OCI-LY3 (cell line): Measurements from ENCODE around the gene VAT1.

Source experiments
- H2AFZ ChIP-seq: fragments of 200-600, 300-600 bp; shearing (Covaris generic); 2 replicates; pipeline ENCODE4 v1.6.0; 2014; ENCODE audit warnings: antibody characterized with exemption, low read depth, low read length
- H3K27ac ChIP-seq: fragments of 200-600, 300-600 bp; sonication (generic); 2 replicates; pipeline ENCODE4 v1.5.1; 2014; ENCODE audit warnings: mild to moderate bottlenecking, low read length, moderate library complexity, mixed read lengths
- H3K27me3 ChIP-seq: fragments of 200-600, 300-600 bp; sonication (generic); 2 replicates; pipeline ENCODE4 v1.6.1; 2014; ENCODE audit warnings: low read depth, low read length, mixed read lengths
- H3K36me3 ChIP-seq: fragments of 200-600, 300-600 bp; sonication (generic); replicated peaks from 2 replicates; pipeline ENCODE3; 2014; ENCODE audit warnings: low read depth, low read length, mixed read lengths
- H3K4me1 ChIP-seq: fragments of 300-600, 200-600 bp; sonication (generic); 2 replicates; pipeline ENCODE4 v1.6.1; 2014; ENCODE audit warnings: low read length, mixed read lengths
- H3K4me2 ChIP-seq: fragments of 200-600, 300-600 bp; sonication (generic); 2 replicates; pipeline ENCODE4 v1.6.1; 2014; ENCODE audit warnings: low read length, mixed read lengths
- H3K4me3 ChIP-seq: fragments of 300-600, 200-600 bp; sonication (generic); 2 replicates; pipeline ENCODE4 v1.5.1; 2014; ENCODE audit warnings: antibody characterized with exemption, mild to moderate bottlenecking, low read length, moderate library complexity
- H3K79me2 ChIP-seq: fragments of 300-600, 200-600 bp; shearing (Covaris generic); 2 replicates; pipeline ENCODE4 v1.6.1; 2014; ENCODE audit warnings: mild to moderate bottlenecking, low read length, mixed read lengths
- H3K9ac ChIP-seq: fragments of 300-600, 200-600 bp; shearing (Covaris generic); 2 replicates; pipeline ENCODE4 v1.6.0; 2014; ENCODE audit warnings: mild to moderate bottlenecking, low read length, moderate library complexity
- H3K9me3 ChIP-seq: fragments of 200-600, 300-600 bp; shearing (Covaris generic); 2 replicates; pipeline ENCODE4 v1.6.1; 2014; ENCODE audit warnings: low read length, mixed read lengths; ENCODE audit not compliant: insufficient read depth
- H4K20me1 ChIP-seq: fragments of 200-600, 300-600 bp; sonication (generic); 2 replicates; pipeline ENCODE4 v1.6.1; 2016; ENCODE audit warnings: low read length, mixed read lengths; ENCODE audit not compliant: insufficient read depth
- CTCF ChIP-seq: fragments of 200-600, 300-600 bp; sonication (generic); IDR thresholded peaks from 2 replicates; pipeline ENCODE4 v1.5.1; 2014; ENCODE audit warnings: antibody characterized with exemption, low read length, low read depth
- EZH2phosphoT487 ChIP-seq: fragments of 200-600 bp; shearing (Covaris generic); IDR thresholded peaks from 2 replicates; pipeline ENCODE4 v1.6.1; 2018; ENCODE audit warnings: antibody characterized with exemption, mixed run types, low read depth

The VAT1 gene

GRCh38 chr17:43015579-43015978 lies 6.6 kb downstream of the VAT1 start:
- no peak overlapping the region for H2AFZ ChIP-seq
- H3K36me3 ChIP-seq = no peaks in the 10 kb centered on the region
- no peaks in the 10 kb centered on the region for H4K20me1 ChIP-seq
- no peak overlapping the region for H3K27ac ChIP-seq
- H3K4me2 ChIP-seq = no peak overlapping the region
- no peaks in the 10 kb centered on the region for H3K9me3 ChIP-seq
- no peak overlapping the region for H3K4me3 ChIP-seq
- H3K79me2 ChIP-seq = no peaks in the 10 kb centered on the region
- no peaks in the 10 kb centered on the region for H3K27me3 ChIP-seq
- no peak for TF ChIP-seq CTCF
- TF ChIP-seq EZH2phosphoT487 = no peak
- H3K9ac ChIP-seq = no peak overlapping the region
- no peaks in the 10 kb centered on the region for H3K4me1 ChIP-seq

DNA sequence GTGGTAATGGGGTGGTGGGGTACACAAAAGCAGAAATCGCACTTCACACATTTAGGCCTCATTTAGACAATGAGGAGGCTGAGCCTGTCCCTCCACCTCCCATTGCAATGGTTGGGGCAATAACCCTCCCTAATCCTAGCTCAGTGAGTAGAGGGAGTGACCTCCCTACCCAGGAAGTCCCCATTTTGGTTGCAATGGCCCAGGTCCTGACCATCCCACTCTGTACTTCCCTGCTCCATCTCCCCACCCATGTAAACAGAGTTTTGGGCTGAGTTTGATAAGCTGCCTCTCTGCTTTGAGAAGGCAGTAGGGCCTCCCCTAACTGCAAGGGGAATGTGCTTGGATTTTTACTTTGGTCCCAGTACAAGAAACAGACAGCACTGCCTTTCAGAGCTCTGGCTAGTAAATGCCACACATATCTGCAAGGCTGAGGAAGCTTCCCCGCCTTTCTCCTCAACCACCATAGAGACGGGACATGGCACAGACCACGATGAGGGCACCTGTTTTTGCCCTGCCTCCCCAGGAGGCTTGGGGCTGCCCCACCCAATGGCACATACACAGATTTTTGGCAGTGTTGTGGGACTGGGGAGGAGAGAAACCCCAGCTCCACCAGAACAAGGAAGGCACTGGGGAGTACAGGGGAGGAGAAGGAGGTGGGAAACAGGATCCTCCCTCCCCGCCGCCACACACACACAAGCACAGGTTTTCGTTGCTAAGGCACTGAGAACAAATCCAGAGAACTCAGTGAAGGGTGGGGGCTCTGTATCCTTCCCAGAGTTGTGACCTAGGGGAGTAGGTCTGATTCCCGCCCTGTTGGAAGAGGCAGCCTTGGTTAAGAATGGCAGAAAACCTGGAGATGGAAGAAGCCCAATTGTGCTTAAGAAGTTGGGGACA lies 7.3 kb downstream of the VAT1 start:
- Histone ChIP-seq H4K20me1 (no peaks in the 10 kb centered on the region), H3K9me3 (no peaks in the 10 kb centered on the region), H3K4me1 (no peaks in the 10 kb centered on the region), H3K9ac (no peak overlapping the region), H3K36me3 (no peaks in the 10 kb centered on the region), H2AFZ (no peak overlapping the region), H3K79me2 (no peaks in the 10 kb centered on the region), H3K4me2 (no peak overlapping the region), H3K27ac (no peak overlapping the region), H3K27me3 (no peaks in the 10 kb centered on the region), H3K4me3 (no peak overlapping the region)
- TF ChIP-seq CTCF = no peak

DNA sequence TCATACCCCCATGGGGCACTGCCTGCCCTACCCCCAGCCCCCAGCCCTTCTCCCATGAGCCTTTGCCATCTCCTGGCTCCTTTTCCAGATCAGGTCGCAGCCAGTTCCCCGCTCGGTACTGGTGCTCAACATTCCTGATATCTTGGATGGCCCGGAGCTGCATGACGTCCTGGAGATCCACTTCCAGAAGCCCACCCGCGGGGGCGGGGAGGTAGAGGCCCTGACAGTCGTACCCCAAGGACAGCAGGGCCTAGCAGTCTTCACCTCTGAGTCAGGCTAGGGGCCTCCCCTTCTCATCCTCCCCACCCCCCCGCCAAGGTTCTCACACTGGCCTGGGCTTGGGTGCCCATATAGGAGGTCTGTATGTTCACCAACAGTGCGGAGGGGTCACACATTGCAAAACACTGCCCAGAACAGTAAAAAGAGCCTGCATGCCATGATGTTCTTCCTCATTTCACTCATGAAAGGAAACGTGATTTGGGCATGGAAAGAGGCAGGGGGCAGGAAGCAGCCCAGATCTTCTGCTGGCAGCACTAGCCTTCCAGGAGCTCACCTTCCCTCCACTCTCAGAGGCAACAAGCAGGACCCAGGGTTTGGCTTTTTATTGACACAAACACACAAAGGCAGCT lies 8.1 kb downstream of the VAT1 start:
- H3K36me3 ChIP-seq = no peaks in the 10 kb centered on the region
- no peak overlapping the region for H3K9ac ChIP-seq
- H2AFZ ChIP-seq = no peak overlapping the region
- no peak overlapping the region for H3K4me2 ChIP-seq
- H3K4me1 ChIP-seq = no peaks in the 10 kb centered on the region
- H4K20me1 ChIP-seq = no peaks in the 10 kb centered on the region
- no peaks in the 10 kb centered on the region for H3K79me2 ChIP-seq
- no peaks in the 10 kb centered on the region for H3K27me3 ChIP-seq
- no peaks in the 10 kb centered on the region for H3K9me3 ChIP-seq
- no peak for TF ChIP-seq CTCF
- TF ChIP-seq EZH2phosphoT487 = no peak
- H3K4me3 ChIP-seq = no peak overlapping the region
- H3K27ac ChIP-seq = no peak overlapping the region

DNA sequence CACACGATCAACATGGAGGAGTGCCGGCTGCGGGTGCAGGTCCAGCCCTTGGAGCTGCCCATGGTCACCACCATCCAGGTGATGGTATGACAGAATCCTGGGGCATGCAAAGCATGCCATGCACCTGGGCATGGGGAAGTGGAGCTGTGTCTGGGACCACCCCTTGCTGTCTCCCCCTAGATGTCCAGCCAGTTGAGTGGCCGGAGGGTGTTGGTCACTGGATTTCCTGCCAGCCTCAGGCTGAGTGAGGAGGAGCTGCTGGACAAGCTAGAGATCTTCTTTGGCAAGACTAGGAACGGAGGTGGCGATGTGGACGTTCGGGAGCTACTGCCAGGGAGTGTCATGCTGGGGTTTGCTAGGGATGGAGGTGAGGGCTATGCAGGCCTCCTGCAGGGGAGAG lies 8.9 kb downstream of the VAT1 start:
- no peak overlapping the region for H3K4me3 ChIP-seq
- H3K79me2 ChIP-seq = no peaks in the 10 kb centered on the region
- H3K4me2 ChIP-seq = no peak overlapping the region
- no peaks in the 10 kb centered on the region for H3K9me3 ChIP-seq
- TF ChIP-seq CTCF = no peak
- no peak for TF ChIP-seq EZH2phosphoT487
- H4K20me1 ChIP-seq = no peaks in the 10 kb centered on the region
- no peak overlapping the region for H3K27ac ChIP-seq
- no peak overlapping the region for H3K9ac ChIP-seq
- H3K27me3 ChIP-seq = no peaks in the 10 kb centered on the region
- H3K4me1 ChIP-seq = no peaks in the 10 kb centered on the region
- H3K36me3 ChIP-seq = no peaks in the 10 kb centered on the region
- no peak overlapping the region for H2AFZ ChIP-seq
